HEK293T (cell line): ENCODE data around the gene CR1L.
"Not testable (repeated sequence)": the region's sequence is repeated elsewhere in the genome, so short reads cannot be mapped to it uniquely, and the experiment has no call there.

Experiments used
- CTCF ChIA-PET: fragments of 350-600 bp; formaldehyde crosslinking; extraction: SDS; loops from one replicate; lab custom pipeline; 2021; ENCODE audit warnings: antibody characterized with exemption, inconsistent platforms; lab: Yijun Ruan, JAX
- POLR2A ChIA-PET: fragments of 350-600 bp; formaldehyde crosslinking; extraction: SDS; loops from one replicate; lab custom pipeline; 2020; ENCODE audit warnings: antibody characterized with exemption, inconsistent platforms; lab: Yijun Ruan, JAX
- DNase-seq: peaks from one replicate; pipeline ENCODE4 v3.0.0; 2012; ENCODE audit warnings: mixed read lengths; ENCODE audit errors: extremely low spot score
- ARNT ChIP-seq: fragments of 450-650 bp; IDR thresholded peaks from 2 replicates; pipeline ENCODE4 v1.6.1; 2017; ENCODE audit warnings: mild to moderate bottlenecking
- BHLHE40 ChIP-seq: fragments of 450-650 bp; IDR thresholded peaks from 2 replicates; pipeline ENCODE4 v1.6.1; 2016; ENCODE audit warnings: mild to moderate bottlenecking, moderate library complexity, borderline replicate concordance
- ELF4 ChIP-seq: fragments of 450-650 bp; IDR thresholded peaks from 2 replicates; pipeline ENCODE4 v1.6.1; 2017; ENCODE audit warnings: antibody characterized with exemption
- FOXA1 ChIP-seq: fragments of 450-650 bp; IDR thresholded peaks from 2 replicates; pipeline ENCODE4 v1.6.1; 2016; ENCODE audit warnings: mild to moderate bottlenecking
- FOXK2 ChIP-seq: fragments of 450-650 bp; IDR thresholded peaks from 2 replicates; pipeline ENCODE4 v1.6.1; 2016; ENCODE audit warnings: mild to moderate bottlenecking
- FOXM1 ChIP-seq: fragments of 450-650 bp; IDR thresholded peaks from 2 replicates; pipeline ENCODE4 v1.6.1; 2017; ENCODE audit warnings: mild to moderate bottlenecking, borderline replicate concordance
- HDGF ChIP-seq: fragments of 450-650 bp; IDR thresholded peaks from 2 replicates; pipeline ENCODE4 v1.6.1; 2017; ENCODE audit warnings: antibody characterized with exemption, borderline replicate concordance
- L3MBTL2 ChIP-seq: fragments of 450-650 bp; conservative IDR thresholded peaks from 2 replicates; pipeline ENCODE4 v1.6.1; 2016; ENCODE audit warnings: mild to moderate bottlenecking
- LEF1 ChIP-seq: fragments of 450-650 bp; IDR thresholded peaks from 2 replicates; pipeline ENCODE4 v1.6.1; 2017; ENCODE audit warnings: mild to moderate bottlenecking, borderline replicate concordance
- NFRKB ChIP-seq: fragments of 450-650 bp; IDR thresholded peaks from 2 replicates; pipeline ENCODE4 v1.6.1; 2016; ENCODE audit warnings: mild to moderate bottlenecking, moderate library complexity
- PKNOX1 ChIP-seq: fragments of 450-650 bp; IDR thresholded peaks from 2 replicates; pipeline ENCODE4 v1.6.1; 2016
- SP1 ChIP-seq: fragments of 450-650 bp; IDR thresholded peaks from 2 replicates; pipeline ENCODE4 v1.6.1; 2017
- SUZ12 ChIP-seq: fragments of 450-650 bp; IDR thresholded peaks from 2 replicates; pipeline ENCODE4 v1.6.1; 2016; ENCODE audit warnings: mild to moderate bottlenecking
- TARDBP ChIP-seq: fragments of 450-650 bp; IDR thresholded peaks from 2 replicates; pipeline ENCODE4 v1.6.1; 2016
- ZNF384 ChIP-seq: fragments of 450-650 bp; IDR thresholded peaks from 2 replicates; pipeline ENCODE4 v1.6.1; 2016

CR1L gene

DNA sequence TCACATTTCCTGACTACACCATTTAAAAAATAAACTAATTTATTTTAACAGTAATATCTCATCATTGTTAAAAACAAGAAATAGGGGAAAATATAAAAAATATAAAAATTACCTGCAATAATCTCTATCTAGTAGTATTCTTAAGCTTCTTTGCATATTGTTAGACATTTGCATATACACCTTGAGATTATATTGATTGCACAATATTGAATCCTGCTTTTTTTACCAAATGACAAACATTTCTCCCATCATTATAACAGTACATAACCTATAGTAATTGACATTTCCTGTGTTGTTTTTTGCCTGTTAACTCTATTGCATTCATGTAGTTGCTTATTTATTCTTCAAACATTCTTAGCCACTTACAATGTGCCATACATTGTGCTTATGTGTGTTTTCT lies 11.7 kb upstream of the CR1L start:
- CTCF ChIA-PET: no interaction called here
- TF ChIP-seq ARNT: no peak
- TF ChIP-seq BHLHE40: no peak
- TF ChIP-seq FOXA1: no peak
- no peak for TF ChIP-seq ELF4
- TF ChIP-seq SUZ12: no peak
- no peak for TF ChIP-seq HDGF
- TF ChIP-seq FOXK2: no peak
- DNase-seq: no peak
- POLR2A ChIA-PET: no interaction called here

DNA sequence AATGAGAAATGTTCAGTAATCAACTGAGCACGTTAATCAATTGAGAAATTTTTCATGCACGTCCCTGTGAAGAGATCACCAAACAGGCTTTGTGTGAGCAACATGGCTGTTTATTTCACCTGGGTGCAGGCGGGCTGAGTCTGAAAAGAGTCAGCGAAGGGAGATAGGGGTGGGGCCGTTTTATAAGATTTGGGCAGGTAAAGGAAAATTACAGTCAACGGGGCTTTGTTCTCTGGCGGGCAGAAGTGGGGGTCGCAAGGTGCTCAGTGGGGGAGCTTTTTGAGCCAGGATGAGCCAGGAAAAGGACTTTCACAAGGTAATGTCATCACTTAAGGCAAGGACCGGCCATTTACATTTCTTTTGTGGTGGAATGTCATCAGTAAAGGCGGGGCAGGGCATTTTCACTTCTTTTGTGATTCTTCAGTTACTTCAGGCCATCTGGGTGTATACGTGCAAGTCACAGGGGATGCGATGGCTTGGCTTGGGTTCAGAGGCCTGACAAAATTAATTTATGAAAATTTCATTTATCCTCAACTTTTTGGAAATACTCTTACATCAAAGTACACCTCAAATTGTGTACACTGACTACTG lies 11.1 kb upstream of the CR1L start:
- POLR2A ChIA-PET, CTCF ChIA-PET, DNase-seq: not testable (repeated sequence)

DNA sequence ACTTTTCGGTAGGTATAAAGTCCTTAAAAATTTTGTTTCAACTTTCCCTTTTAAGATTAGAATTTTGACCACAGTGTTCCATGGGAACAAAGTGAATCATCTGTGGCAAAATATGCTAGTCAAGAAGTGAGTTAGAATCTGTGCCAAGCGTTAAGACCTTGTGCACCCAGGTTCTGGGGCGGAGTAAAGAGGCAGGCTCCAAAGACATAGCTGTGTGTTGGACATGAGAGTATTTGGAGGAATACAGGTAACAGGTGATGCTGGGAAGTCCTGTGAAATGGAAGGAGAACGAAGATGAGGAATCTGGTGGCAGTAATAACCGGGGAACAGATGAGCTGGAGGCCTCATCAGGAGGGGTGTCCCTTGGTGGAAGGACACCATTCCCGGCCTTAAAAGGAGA lies 10.6 kb upstream of the CR1L start:
- DNase-seq, POLR2A ChIA-PET: not testable (repeated sequence)
- CTCF ChIA-PET: interaction anchor here (0.9 kb wide), 1 partner anchor 14 kb away, joined by 4 read pairs; no protein-coding TSS in a partner anchor

GRCh38 chr1:207635569-207636186 lies 9.3 kb upstream of the CR1L start:
- POLR2A ChIA-PET, CTCF ChIA-PET, DNase-seq: not testable (repeated sequence)

DNA sequence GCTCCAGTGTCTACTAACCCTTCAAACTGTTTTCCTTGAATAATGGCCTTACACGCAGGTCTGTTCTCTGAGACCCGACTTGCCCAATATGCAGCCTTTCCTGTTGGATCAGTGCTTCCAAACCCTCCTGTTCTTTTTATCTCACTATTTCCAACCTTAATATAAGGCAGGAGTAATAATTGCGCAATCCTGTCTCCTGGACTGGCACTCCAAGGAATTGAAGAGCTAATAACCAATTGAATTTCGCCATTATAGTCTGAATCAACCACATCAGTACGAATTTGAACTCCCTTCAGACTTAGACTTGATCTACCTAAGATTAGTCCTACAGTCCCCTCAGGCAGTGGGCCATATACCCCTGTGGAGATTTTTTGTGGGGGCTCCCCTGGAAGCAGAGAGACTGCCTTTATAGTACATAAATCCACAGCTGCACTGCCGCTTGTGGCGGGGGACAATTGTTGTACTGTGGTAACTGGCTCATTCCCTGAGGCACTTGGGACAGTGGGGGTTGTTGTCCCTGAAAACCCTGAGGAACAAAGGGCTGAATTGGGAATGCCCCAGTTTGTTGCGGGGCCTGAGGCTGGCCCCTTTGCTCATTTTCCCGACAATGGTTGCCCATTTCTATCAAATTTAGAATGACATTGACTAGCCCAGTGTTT lies 6.3 kb upstream of the CR1L start:
- POLR2A ChIA-PET, DNase-seq: not testable (repeated sequence)
- CTCF ChIA-PET: interaction anchor here (0.7 kb wide), 1 partner anchor 18 kb away, joined by 3 read pairs; no protein-coding TSS in a partner anchor

DNA sequence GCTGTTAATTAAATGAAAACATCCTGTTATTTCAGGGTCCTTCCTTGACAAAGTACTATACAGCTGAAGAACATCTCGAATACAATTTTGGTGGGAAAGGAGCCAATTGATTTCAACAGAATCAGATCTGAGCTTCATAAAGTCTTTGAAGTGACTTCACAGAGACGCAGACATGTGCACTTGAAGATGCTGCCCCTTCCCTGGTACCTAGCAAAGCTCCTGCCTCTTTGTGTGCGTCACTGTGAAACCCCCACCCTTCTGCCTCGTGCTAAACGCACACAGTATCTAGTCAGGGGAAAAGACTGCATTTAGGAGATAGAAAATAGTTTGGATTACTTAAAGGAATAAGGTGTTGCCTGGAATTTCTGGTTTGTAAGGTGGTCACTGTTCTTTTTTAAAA lies 5.6 kb upstream of the CR1L start:
- CTCF ChIA-PET, POLR2A ChIA-PET, DNase-seq: not testable (repeated sequence)

DNA sequence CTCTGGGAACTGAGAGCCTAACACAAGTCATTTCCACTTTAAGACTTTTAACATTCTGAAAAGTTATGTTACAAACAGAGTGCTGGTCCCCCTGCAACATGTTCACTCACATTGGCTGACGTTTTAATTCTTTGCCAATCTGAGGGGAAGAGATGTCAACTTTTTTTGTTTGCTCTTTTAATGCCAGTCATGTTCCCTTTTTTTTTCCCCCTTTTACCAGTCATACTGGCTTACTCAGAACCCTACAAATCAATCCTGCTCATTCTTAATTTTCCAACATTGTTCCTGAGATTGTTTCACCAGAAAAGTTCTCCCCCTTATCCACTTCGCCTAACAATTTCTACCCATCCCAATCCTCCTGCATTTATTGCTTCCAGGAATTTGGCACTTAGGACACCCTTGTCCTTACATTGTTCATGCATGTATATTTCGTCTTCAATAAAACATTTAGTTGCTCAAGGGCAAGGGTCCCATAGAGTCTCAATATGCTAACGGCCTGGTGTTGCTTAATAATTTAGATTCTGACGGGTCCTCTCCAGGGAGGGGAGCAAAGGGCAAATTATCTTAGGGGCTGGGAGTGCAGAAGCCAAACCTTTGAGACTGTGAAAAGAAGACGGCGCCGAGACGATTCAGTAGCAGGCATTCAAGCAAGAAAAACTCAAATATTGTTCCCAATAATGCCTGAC lies 624 bp upstream of the CR1L start:
- ChIA-PET CTCF (no interaction called here), POLR2A (no interaction called here)
- TF ChIP-seq PKNOX1: no peak
- TF ChIP-seq ZNF384: no peak
- no peak for TF ChIP-seq L3MBTL2
- no peak for TF ChIP-seq NFRKB
- no peak for TF ChIP-seq SUZ12
- TF ChIP-seq FOXA1: no peak
- no peak for TF ChIP-seq TARDBP
- no peak for TF ChIP-seq FOXM1
- no peak for TF ChIP-seq FOXK2
- TF ChIP-seq LEF1: no peak
- TF ChIP-seq BHLHE40: no peak
- TF ChIP-seq HDGF: no peak
- no peak for TF ChIP-seq SP1
- no peak for DNase-seq

GRCh38 chr1:207645635-207646081 lies 725 bp downstream of the CR1L start:
- DNase-seq: no peak
- POLR2A ChIA-PET: no interaction called here
- TF ChIP-seq L3MBTL2: no peak
- TF ChIP-seq PKNOX1: no peak
- TF ChIP-seq ZNF384: no peak
- CTCF ChIA-PET: no interaction called here

- DNase-seq: no peak
- CTCF ChIA-PET: no interaction called here
These were observed 1.2 kb downstream of the CR1L start for GRCh38 chr1:207646171-207646570.

More at GRCh38 chr1:207646171-207646570, 1.2 kb downstream of the CR1L start:
- POLR2A ChIA-PET: no interaction called here
- no peak for TF ChIP-seq ELF4
- no peak for TF ChIP-seq ARNT
